Subcutaneous abdominal adipose tissue (tissue), 5 donors: ENCODE results near the gene TMPRSS6.

Experiments
- H3K27ac ChIP-seq: one replicate; pipeline ENCODE4 v1.7.0; 2013; ENCODE audit warnings: low read depth, mild to moderate bottlenecking, inconsistent platforms, low read length, moderate library complexity
- H3K27me3 ChIP-seq, 5 donors: one replicate each; pipeline ENCODE4 v1.7.0; 2013; ENCODE audit warnings: low read length in 5 of 5, inconsistent platforms in 1 of 5; ENCODE audit not compliant: control insufficient read depth in 5 of 5, insufficient read depth in 4 of 5
- H3K36me3 ChIP-seq, 5 donors: one replicate each; pipeline ENCODE4 v1.7.0; 2013; ENCODE audit warnings: low read length in 5 of 5; ENCODE audit not compliant: control insufficient read depth in 5 of 5, insufficient read depth in 5 of 5
- H3K4me1 ChIP-seq, 5 donors: one replicate each; pipeline ENCODE4 v1.7.0; 2013; ENCODE audit warnings: low read length in 5 of 5, mild to moderate bottlenecking in 3 of 5, moderate library complexity in 1 of 5; ENCODE audit not compliant: control insufficient read depth in 5 of 5, insufficient read depth in 5 of 5
- H3K4me3 ChIP-seq, 5 donors: one replicate each; pipeline ENCODE4 v1.7.0; 2013; ENCODE audit warnings: low read length in 5 of 5, low read depth in 1 of 5
- H3K9ac ChIP-seq, 5 donors: one replicate each; pipeline ENCODE4 v1.7.0; 2013; ENCODE audit warnings: low read length in 5 of 5, mild to moderate bottlenecking in 4 of 5, moderate library complexity in 3 of 5
- H3K9me3 ChIP-seq, 5 donors: one replicate each; pipeline ENCODE4 v1.7.0; 2013; ENCODE audit warnings: low read length in 5 of 5; ENCODE audit not compliant: control insufficient read depth in 5 of 5
- donor health status: healthy.
- donor health status: healthy.
- donor health status: healthy.
- donor health status: healthy.
- donor health status: healthy.

The TMPRSS6 gene

DNA sequence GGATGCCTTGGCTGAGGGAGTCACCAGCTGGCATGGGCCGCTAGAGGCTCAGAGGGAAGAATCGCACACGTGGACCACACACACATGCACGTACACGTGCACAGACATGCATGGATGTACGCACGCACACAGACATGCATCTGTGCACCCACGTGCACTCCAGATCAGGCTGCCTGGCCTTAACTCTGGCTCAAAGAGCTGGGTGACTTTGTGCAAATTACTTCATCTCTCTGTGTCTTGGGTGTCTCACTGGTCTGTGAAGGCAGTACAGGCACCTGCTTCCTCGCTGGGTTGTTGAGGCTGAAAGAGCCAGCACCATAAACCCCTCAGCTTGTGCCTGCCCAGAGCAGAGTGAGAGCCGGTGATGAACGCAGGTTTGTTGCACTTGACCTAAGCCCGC lies 28.7 kb downstream of the TMPRSS6 start:
- H3K36me3 ChIP-seq = no peaks in the 10 kb centered on the region
- peaks cover 0 to 2% (median 0%) of the 10 kb centered on the region in 5 donors for H3K9me3 ChIP-seq
- no peak overlapping the region for H3K9ac ChIP-seq
- peaks cover 0 to 14% (median 0%) of the 10 kb centered on the region in 5 donors for H3K4me1 ChIP-seq
- no peak overlapping the region for H3K4me3 ChIP-seq
- H3K27ac ChIP-seq = no peak overlapping the region
- peaks cover 0 to 29% (median 25%) of the 10 kb centered on the region in 5 donors for H3K27me3 ChIP-seq

DNA sequence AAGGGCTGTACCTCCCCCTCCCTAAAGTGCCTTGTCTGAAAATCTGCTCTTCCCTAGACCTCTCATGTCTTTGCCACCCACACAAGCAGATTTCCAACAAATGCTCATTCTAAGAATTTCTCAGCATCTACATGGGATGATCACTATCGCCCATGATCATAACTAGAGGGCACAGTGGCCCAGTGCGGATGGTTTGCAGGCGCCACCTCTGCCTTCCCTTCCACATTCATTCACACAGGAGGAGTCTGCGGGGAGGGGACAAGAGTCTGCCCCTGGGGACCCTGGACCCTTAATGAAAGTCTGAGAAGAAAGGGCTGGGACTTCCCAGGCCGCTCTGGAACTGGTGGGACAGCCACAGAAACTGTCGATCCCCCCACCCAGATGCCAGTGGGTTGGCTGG lies 29.1 kb downstream of the TMPRSS6 start:
- H3K4me1 ChIP-seq = peaks cover 0 to 14% (median 0%) of the 10 kb centered on the region in 5 donors
- peaks cover 0 to 27% (median 23%) of the 10 kb centered on the region in 5 donors for H3K27me3 ChIP-seq
- no peaks in the 10 kb centered on the region for H3K36me3 ChIP-seq
- no peak overlapping the region for H3K27ac ChIP-seq
- H3K9ac ChIP-seq = no peak overlapping the region
- peaks cover 0 to 2% (median 0%) of the 10 kb centered on the region in 5 donors for H3K9me3 ChIP-seq
- no peak overlapping the region for H3K4me3 ChIP-seq

DNA sequence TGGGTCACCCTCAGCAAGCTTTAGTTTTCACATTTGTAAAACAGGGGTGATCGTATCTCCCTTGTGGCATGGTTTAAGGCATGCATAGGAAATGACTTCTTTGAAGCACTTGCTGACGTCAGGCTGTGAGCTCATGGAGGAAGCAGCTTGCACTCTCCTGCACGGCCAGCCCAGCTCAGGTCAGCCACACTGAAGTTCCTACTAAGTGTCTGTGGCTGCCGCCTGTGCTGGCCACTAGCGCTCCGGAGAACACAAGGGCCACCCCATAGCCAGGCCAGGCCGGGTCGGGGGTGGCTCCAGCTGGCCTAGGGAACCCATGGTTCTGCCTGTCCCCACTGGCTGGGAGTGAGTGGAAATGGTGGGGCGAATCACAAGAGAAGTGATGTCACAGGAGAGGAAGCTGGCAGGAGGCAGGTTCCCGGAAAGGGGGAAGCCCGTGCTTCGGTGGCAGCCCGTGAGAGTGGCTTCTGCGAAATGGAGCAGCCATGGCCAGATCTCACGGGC lies 29.8 kb downstream of the TMPRSS6 start:
- no peak overlapping the region for H3K9ac ChIP-seq

DNA sequence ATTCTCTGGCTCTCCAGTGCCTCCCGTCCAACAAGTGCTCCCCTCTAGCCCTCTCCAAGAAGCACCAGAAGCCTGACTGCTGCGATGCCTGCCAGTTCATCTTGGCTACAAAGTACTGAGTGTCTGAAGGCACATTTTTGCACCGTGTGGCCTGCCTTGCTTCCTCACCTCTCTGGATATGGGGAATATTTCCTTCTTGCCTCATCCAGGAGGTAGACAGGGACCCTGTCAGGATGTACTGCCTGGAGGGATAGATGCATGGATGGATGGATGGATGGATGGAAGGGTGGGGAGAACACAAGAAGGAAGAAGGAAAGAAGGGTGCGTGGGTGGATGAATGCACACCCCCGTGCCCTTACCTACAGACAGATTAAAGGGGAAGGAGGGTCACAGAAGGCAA lies 30.4 kb downstream of the TMPRSS6 start:
- peaks cover 2 to 30% (median 22%) of the 10 kb centered on the region in 5 donors for H3K27me3 ChIP-seq
- no peaks in the 10 kb centered on the region for H3K9me3 ChIP-seq
- H3K9ac ChIP-seq = no peak overlapping the region
- no peak overlapping the region for H3K27ac ChIP-seq
- peaks cover 0 to 14% (median 0%) of the 10 kb centered on the region in 5 donors for H3K4me1 ChIP-seq
- no peak overlapping the region for H3K4me3 ChIP-seq
- H3K36me3 ChIP-seq = no peaks in the 10 kb centered on the region

More for the DNA sequence above, 29.8 kb downstream of the TMPRSS6 start:
- Histone ChIP-seq H3K27ac (no peak overlapping the region), H3K27me3 (peaks cover 0 to 24% (median 21%) of the 10 kb centered on the region in 5 donors), H3K9me3 (peaks cover 0 to under 1% (median 0%) of the 10 kb centered on the region in 5 donors), H3K36me3 (no peaks in the 10 kb centered on the region), H3K4me3 (no peak overlapping the region), H3K4me1 (peaks cover 0 to 14% (median 0%) of the 10 kb centered on the region in 5 donors)

DNA sequence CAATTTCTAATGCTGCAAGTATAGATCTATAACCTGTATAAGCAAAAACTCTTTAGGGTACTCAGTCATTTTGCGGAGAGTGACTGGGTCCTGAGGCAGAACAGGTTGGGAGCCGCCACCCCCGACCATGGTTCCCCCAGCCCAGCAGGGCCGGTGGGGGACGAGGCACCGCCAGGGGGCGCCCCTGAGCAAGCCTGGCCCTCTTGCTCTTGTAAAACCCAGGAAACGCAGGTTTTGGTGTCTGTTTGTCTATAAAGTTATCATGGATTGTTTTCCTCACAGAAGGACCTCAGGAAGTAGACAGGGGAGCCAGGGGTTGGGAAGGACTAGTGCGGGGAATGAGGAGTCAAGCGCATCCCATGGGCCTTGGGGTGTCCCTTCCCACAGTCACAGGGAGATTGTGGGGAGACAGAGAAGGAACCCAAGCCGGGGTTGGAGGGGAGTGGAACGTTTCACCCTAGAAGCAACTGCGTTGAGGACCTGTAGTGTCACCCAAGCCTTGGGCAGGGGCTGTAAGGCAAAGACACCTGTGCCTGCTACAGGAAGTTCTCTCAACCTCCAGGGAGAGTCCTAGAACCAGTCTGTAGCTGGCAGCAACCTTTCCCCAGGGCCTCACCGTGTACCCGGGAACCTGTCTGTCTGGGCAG lies 31.6 kb downstream of the TMPRSS6 start:
- H3K27ac ChIP-seq = no peak overlapping the region
- no peak overlapping the region for H3K9ac ChIP-seq
- peaks cover 0 to 2% (median 0%) of the 10 kb centered on the region in 5 donors for H3K9me3 ChIP-seq

DNA sequence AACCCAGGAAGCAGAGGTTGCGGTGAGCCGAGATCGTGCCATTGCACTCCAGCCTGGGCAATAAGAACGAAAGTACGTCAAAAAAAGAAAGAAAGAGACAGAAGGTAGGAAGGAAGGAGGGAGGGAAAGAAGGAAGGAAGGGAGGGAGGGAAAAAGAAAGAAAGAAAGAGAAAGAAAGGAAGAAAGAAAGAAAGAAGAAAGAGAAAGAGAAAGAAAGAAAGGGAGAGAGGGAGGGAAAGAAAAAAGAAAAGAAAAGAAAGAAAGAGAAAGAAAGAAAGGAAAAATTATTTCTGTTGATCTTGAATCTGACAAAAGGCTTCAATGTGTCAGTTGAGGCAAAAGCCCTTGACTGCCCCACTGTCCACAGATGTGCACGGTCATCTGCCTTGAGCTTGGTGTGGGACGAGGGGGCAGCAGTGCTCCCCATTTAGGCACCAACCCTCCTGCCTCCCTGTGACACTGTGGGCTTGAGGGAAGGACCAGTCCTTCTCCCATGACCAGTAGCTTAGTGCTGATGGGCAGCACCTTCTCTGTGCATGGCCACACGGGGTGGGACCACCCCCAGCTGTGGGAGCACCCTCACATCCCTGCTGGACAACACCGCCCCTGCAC lies 33.6 kb downstream of the TMPRSS6 start:
- no peak overlapping the region for H3K27ac ChIP-seq
- H3K4me3 ChIP-seq = no peak overlapping the region
- peaks cover 5 to 35% (median 23%) of the 10 kb centered on the region in 5 donors for H3K27me3 ChIP-seq
- H3K9ac ChIP-seq = no peak overlapping the region
- H3K9me3 ChIP-seq = peaks cover 0 to 12% (median 0%) of the 10 kb centered on the region in 5 donors
- H3K4me1 ChIP-seq = peaks cover 0 to 14% (median 0%) of the 10 kb centered on the region in 5 donors
- H3K36me3 ChIP-seq = no peaks in the 10 kb centered on the region

More for the DNA sequence above, 31.6 kb downstream of the TMPRSS6 start:
- peaks cover 0 to 14% (median 0%) of the 10 kb centered on the region in 5 donors for H3K4me1 ChIP-seq
- no peak overlapping the region for H3K4me3 ChIP-seq
- H3K36me3 ChIP-seq = no peaks in the 10 kb centered on the region
- peaks cover 5 to 34% (median 22%) of the 10 kb centered on the region in 5 donors for H3K27me3 ChIP-seq

DNA sequence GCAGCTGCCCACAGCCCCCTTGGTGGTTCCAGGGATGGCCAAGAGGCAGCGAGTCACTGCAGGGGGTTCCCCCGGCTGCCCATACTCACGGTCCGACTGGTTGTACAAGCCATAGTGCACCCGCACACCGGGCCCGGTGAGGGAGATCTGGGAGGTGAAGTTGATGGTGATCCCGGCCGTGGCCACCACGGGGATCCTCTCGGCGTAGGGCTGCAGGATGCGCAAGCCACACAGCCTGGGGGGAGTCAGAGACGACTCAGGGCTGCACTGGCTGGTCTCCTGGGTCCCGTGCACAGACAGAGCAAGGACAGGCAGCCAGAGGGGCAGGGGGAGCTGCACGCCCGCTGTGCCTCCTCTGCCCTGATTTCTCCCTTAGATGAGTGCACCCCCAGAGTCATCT lies 34.5 kb downstream of the TMPRSS6 start:
- Histone ChIP-seq H3K36me3 (no peaks in the 10 kb centered on the region), H3K4me3 (no peak overlapping the region), H3K4me1 (peaks cover 0 to 11% (median 0%) of the 10 kb centered on the region in 5 donors), H3K9me3 (peaks cover 0 to 12% (median 0%) of the 10 kb centered on the region in 5 donors), H3K9ac (no peak overlapping the region), H3K27ac (no peak overlapping the region), H3K27me3 (peaks cover 5 to 44% (median 29%) of the 10 kb centered on the region in 5 donors)

DNA sequence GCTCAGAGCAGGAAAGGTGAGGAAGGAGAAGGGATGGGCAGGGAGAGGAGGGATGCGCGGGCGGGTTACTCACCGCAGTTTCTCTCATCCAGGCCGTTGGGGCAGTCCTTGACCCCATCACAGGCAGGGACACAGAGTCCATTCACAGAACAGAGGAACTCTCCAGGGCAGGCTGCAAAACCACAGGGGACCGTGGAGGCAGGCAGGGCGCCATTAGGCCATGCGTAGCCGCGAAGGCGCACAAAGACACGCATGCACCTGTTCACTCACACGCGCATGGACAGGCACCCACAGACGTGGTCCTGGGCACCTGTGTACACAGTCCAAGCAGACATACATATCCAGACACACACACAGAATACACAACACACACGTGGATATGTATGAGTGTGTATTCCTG lies 35.0 kb downstream of the TMPRSS6 start:
- H3K27ac ChIP-seq = no peak overlapping the region
- H3K4me3 ChIP-seq = no peak overlapping the region
- no peaks in the 10 kb centered on the region for H3K36me3 ChIP-seq
- H3K27me3 ChIP-seq = peaks cover 7 to 49% (median 33%) of the 10 kb centered on the region in 5 donors
- H3K4me1 ChIP-seq = peaks cover 0 to 6% (median 0%) of the 10 kb centered on the region in 5 donors
- H3K9me3 ChIP-seq = peaks cover 0 to 12% (median 0%) of the 10 kb centered on the region in 5 donors
- H3K9ac ChIP-seq = no peak overlapping the region

DNA sequence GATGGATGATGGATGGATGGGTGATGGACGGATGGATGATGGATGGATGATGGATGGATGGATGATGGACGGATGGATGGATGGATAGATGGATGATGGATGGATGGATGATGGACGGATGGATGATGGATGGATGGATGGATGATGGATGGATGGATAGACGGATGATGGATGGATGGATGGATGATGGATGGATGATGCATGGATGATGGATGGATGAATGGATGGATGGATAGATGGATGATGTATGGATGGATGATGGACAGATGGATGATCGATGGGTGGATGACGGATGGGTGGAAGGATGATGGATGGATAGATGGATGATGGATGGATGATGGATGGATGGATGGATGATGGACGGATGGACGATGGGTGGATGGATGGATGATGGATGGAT lies 36.8 kb downstream of the TMPRSS6 start:
- Histone ChIP-seq H3K27me3 (peaks cover 25 to 63% (median 50%) of the 10 kb centered on the region in 5 donors), H3K27ac (no peak overlapping the region), H3K4me3 (no peak overlapping the region), H3K9ac (no peak overlapping the region), H3K36me3 (no peaks in the 10 kb centered on the region), H3K9me3 (peaks cover 0 to 12% (median 0%) of the 10 kb centered on the region in 5 donors), H3K4me1 (no peaks in the 10 kb centered on the region)
